Measurements from ENCODE around the gene STOML1.

STOML1 gene

DNA sequence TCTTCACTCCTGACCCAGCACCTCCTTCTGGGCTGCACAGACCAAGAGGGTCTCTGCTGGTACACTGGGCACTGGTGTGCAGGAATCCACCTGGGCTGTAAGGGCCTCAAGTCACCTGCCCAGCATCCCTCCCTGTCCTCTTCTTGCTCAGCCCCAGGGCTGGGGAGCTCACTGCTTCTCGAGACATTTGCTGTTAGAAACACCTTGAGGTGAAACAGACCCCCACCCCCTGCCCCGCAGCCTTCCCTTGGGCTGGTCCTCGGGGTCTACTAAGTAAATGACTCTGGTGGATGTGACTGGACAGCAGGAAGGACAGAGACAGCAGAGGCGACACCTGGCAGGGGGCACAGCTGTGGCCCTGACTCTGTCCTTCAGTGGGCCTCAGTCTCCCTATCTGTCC lies 36.8 kb downstream of the STOML1 start:
- Histone ChIP-seq H3K9ac (ENCODE audit: low read length) (no peak overlapping the region), H3K9me3 (ENCODE audit: low read length) (no peaks in the 10 kb centered on the region), H3K36me3 (ENCODE audit: insufficient read depth, low read length) (no peaks in the 10 kb centered on the region), H3K4me3 (ENCODE audit: low read depth, low read length, poor library complexity, severe bottlenecking) (no peak overlapping the region), H4K20me1 (ENCODE audit: insufficient read depth, low read length) (no peaks in the 10 kb centered on the region), H3K27ac (ENCODE audit: low read depth, low read length, poor library complexity, severe bottlenecking) (no peak overlapping the region), H3K9me2 (ENCODE audit: low read depth, low read length) (no peaks in the 10 kb centered on the region), H3F3A (ENCODE audit: insufficient read depth, low read length) (no peaks in the 10 kb centered on the region), H3K4me1 (ENCODE audit: insufficient read depth, low read length, severe bottlenecking) (no peaks in the 10 kb centered on the region), H2AFZ (ENCODE audit: low read length) (no peak overlapping the region), H3K27me3 (ENCODE audit: insufficient read depth, low read length) (no peaks in the 10 kb centered on the region), H3K4me2 (ENCODE audit: low read length) (no peak overlapping the region), H3K79me2 (ENCODE audit: insufficient read depth, low read length) (no peaks in the 10 kb centered on the region)
- TF ChIP-seq EZH2 (IDR thresholded peaks at IDR 0.05; ENCODE audit: borderline replicate concordance, low read length) (no peak), CTCF (IDR thresholded peaks at IDR 0.05; ENCODE audit: low read length) (no peak)

- Histone ChIP-seq H3K9me2 (ENCODE audit: low read depth, low read length) (no peaks in the 10 kb centered on the region), H2AFZ (ENCODE audit: low read length) (no peak overlapping the region), H3K4me1 (ENCODE audit: insufficient read depth, low read length, severe bottlenecking) (no peaks in the 10 kb centered on the region), H3K79me2 (ENCODE audit: insufficient read depth, low read length) (no peaks in the 10 kb centered on the region), H3K9ac (ENCODE audit: low read length) (no peak overlapping the region), H3K36me3 (ENCODE audit: insufficient read depth, low read length) (no peaks in the 10 kb centered on the region), H3K27ac (ENCODE audit: low read depth, low read length, poor library complexity, severe bottlenecking) (no peak overlapping the region), H4K20me1 (ENCODE audit: insufficient read depth, low read length) (no peaks in the 10 kb centered on the region), H3K4me3 (ENCODE audit: low read depth, low read length, poor library complexity, severe bottlenecking) (no peak overlapping the region), H3K27me3 (ENCODE audit: insufficient read depth, low read length) (no peaks in the 10 kb centered on the region), H3F3A (ENCODE audit: insufficient read depth, low read length) (no peaks in the 10 kb centered on the region), H3K9me3 (ENCODE audit: low read length) (no peaks in the 10 kb centered on the region), H3K4me2 (ENCODE audit: low read length) (no peak overlapping the region)
- no peak for TF ChIP-seq EZH2 (IDR thresholded peaks at IDR 0.05; ENCODE audit: borderline replicate concordance, low read length)
Measured at GRCh38 chr15:73954188-73955145, 37.6 kb downstream of the STOML1 start.

DNA sequence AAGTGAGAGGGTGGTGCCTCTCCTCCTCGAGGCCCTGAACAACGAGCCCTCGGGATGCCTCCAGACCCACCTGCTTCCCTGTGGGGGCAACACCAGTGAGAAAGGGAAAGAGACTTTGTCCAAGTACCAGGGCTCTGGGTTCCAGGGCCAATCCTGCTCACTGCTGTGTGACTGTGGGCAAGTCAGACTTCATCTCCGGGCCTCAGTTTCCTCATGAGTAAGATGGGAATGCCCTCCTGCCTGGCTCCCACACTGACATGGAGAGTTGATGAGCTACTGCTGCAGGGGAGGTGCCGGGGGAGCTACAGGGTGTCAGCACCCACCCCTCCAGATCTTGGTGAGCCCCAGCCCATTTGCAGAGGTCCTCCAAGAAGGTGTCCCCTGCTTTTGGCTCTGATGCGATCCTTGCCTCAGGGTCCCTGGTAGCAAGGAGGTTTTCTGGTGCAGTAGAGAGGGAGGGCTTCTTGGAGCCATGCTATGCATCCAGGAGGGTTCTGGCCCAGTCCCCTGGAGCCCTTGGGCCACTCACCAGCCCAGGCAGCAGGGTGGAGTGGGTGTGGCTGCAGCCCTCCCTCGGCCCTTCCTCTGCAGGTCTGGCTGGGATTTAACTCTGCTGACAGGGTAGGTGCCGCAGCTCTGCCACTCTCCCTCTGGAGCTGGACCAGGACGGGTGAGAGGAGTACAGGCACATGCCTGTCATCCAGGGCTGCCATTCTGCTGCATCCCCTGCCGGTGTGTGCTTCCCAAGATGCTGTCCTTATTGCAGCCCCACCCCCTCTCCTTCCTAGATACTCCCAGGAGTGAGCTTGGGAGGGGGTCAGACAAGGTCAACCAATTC lies 39.0 kb downstream of the STOML1 start:
- Histone ChIP-seq H3K9me2 (ENCODE audit: low read depth, low read length) (no peaks in the 10 kb centered on the region), H3K27me3 (ENCODE audit: insufficient read depth, low read length) (no peaks in the 10 kb centered on the region), H3K79me2 (ENCODE audit: insufficient read depth, low read length) (no peaks in the 10 kb centered on the region), H3K9ac (ENCODE audit: low read length) (no peak overlapping the region), H4K20me1 (ENCODE audit: insufficient read depth, low read length) (no peaks in the 10 kb centered on the region), H3K27ac (ENCODE audit: low read depth, low read length, poor library complexity, severe bottlenecking) (no peak overlapping the region), H3K36me3 (ENCODE audit: insufficient read depth, low read length) (no peaks in the 10 kb centered on the region), H3F3A (ENCODE audit: insufficient read depth, low read length) (no peaks in the 10 kb centered on the region), H3K4me2 (ENCODE audit: low read length) (no peak overlapping the region), H3K9me3 (ENCODE audit: low read length) (no peaks in the 10 kb centered on the region), H2AFZ (ENCODE audit: low read length) (no peak overlapping the region), H3K4me3 (ENCODE audit: low read depth, low read length, poor library complexity, severe bottlenecking) (no peak overlapping the region), H3K4me1 (ENCODE audit: insufficient read depth, low read length, severe bottlenecking) (no peaks in the 10 kb centered on the region)
- TF ChIP-seq EZH2 (IDR thresholded peaks at IDR 0.05; ENCODE audit: borderline replicate concordance, low read length) (no peak), CTCF (IDR thresholded peaks at IDR 0.05; ENCODE audit: low read length) (no peak)
